ENCODE data around the gene STIM2.

Gene STIM2

DNA sequence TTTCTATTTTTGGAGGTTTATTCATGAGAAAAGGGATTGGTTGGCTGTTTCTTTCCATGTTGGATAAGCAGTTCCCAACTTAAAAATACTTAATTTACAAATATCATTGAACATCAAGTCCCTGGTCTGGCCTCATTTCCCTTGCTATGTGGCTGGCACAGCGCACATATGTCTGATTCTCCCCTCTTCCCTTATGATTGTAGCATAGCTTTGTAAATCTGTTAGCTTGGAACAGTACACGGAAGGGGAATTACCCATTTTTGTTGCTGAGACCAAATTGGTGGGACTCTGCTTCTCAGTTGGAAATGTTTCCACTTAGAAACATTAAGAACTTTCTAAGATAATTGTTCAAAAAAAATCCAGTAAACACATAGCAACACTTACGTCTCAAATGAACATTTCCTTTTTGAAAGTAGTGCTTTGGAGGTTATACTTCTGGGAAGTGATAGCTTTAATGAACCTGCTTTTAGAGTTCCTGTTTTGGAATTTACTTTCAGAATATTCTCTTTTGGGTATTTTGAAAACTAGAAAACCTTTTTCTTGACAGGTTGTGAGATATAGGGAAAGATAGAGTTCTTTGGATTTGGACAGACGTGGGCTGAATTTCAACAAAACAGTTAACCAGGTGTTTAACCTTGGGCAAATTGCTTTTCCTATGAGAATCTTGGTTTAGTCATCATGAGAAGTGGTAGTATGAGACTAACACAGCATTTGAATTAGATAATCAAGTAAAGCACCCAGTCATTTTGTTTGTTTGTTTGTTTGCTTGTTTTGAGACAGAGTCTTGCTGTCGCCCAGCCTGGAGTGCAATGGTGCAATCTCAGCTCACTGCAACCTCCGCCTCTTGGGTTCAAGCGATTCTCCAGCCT is 47.3 kb downstream of the STIM2 start:
- peak in 1 of 2 donors; percentile 6 for DNase-seq

DNA sequence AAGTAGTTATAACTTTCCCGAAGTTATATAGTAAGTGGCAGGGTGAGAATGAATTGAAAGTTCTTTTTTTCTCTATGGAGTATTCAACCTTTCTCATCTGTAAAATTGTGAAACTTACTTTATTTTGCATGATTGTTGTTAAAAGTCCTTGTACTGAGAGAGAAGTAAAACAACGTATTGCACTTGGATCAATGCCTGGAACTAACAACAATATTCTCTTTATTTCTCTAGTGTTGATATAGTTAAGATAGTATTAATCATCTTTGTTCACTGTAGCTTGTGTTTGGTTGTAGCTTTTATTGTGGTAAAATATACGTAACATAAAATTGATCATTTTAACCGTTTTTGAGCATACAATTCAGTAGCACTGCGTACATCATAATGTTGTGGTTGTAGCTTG is 48.7 kb downstream of the STIM2 start:
- DNase-seq = no peak

GRCh38 chr4:26911254-26911653 is 50.6 kb downstream of the STIM2 start:
- no peak for DNase-seq

DNA sequence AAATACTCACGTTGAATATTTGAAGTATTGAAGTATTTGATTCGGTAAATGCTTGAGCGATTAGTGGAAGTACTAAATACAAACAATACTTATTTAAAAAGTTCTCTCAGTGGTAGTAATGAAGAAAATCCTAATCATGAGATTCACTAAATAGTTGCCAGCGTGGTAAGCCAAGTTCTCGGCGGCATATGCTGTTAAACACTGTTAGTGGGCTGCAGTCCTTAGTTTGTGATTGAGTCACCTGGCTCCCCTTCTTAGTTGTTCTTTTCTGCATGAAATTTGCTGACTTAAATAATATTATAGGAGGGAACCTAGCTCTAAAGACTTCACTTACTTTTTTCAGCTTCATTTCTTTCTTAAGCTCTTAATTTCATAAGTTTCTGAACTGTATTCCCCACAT is 51.4 kb downstream of the STIM2 start:
- peak in 1 of 2 donors; percentile 5 for DNase-seq

DNA sequence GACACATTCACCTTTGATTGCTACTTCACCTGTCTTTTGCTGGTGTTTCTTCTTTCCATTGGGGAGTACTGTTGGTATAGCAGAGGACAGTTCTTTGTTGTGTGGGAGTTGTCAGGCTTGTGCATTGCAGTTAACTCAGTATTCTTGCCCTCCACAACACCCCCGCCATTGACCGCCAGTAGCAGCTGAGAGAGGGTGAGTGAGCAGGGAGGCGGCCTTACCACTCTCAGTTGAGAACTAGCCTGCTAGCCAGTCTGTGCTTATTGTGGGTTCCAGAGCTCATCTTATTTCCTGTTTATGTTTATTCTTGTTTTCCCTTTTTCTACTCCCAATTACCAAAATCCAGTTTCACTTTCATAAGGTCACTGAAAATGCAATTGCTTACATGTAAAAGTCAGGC is 52.2 kb downstream of the STIM2 start:
- no peak for DNase-seq

DNA sequence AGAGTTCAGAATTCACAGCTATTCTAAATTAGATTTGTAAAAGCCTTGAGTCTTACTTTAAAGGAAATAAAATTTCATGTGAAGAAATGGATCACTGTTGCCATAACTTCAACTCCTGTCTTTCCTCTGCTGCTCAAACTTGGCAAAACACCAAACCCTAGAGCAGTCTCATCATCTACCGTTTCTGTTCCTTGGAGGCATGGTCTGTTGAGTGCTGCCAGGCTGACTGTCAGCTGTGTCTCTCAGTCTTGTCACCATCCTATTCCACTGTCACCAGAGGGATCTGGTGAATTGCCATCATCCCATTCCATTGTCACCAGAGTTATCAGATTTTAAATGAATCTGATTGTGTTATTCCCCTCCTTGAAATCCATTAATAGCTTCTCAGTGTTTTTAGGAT is 55.6 kb downstream of the STIM2 start:
- no peak for DNase-seq

DNA sequence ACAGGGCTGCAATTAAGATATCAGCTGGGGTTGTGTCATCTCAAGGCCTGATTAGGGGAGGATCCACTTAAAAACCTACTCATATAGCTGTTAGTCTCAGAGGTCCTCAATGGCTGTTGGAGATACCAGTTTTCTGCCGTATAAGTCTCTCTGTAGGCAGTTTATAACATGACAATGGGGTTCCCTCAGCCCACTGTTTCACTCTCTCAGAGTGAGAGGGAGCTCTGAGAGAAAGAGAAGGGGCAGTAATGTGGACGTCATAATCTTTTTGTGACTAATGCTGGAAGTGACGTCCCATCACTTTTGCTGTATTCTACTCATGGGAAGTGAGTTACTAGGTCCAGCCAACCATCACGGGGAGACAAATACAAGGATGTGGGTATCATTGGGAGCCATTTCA is 70.3 kb downstream of the STIM2 start:
- DNase-seq = no peak

- DNase-seq = no peak
Measured at GRCh38 chr4:26931451-26931850, 70.8 kb downstream of the STIM2 start.

GRCh38 chr4:26931966-26932365 is 71.3 kb downstream of the STIM2 start:
- no peak for DNase-seq

GRCh38 chr4:26935397-26935796 is 74.8 kb downstream of the STIM2 start:
- no peak for DNase-seq

- DNase-seq = no peak
Measured at GRCh38 chr4:26936284-26937065, 75.8 kb downstream of the STIM2 start.

GRCh38 chr4:26937139-26937538 is 76.5 kb downstream of the STIM2 start:
- no peak for DNase-seq

- no peak for DNase-seq
Measured at GRCh38 chr4:26937567-26937966, 76.9 kb downstream of the STIM2 start.

- no peak for DNase-seq
Measured at GRCh38 chr4:26938516-26938915, 77.9 kb downstream of the STIM2 start.

GRCh38 chr4:26941951-26942350 is 81.3 kb downstream of the STIM2 start:
- no peak for DNase-seq

DNA sequence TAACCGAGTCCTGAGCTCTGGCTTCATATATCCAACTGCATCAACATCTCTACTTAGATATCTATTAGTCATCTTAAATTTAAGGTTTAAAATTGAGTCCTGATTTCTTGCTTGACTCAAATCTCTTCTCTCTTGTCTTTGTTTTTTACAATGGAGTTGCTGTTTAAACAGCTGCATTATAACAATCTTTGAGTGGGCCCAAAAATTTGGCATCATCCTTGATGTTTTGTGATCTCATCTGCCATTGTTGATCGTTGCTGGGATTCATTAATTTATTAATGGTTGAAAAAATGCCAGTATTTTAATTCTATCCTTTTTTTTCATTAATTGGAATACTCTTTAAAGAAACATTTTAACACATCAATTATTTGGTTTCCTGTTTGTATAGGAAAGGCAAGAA is 82.2 kb downstream of the STIM2 start:
- DNase-seq = no peak

DNA sequence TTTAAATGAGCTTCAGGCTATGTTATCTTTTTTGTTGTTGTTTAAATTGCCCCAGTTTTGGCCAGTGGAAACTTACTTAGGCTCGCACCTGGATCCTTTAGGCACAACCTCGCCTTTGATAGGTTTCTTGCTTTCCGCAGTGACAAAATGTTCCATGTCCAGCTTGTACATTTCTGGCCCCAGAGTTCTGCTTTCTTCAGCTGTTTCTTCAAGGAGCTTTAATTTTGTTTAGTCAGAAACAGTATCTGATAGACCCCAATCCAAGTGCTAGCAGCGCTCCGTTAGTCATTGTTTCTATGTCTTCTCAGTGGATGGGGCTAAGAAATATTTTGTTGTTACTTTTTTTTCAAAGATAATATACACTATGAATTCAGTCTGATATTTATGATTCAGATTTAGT is 82.8 kb downstream of the STIM2 start:
- DNase-seq = no peak

- DNase-seq = no peak
Measured at GRCh38 chr4:26945794-26946193, 85.2 kb downstream of the STIM2 start.

- no peak for DNase-seq
Measured at GRCh38 chr4:26947318-26947717, 86.7 kb downstream of the STIM2 start.

DNA sequence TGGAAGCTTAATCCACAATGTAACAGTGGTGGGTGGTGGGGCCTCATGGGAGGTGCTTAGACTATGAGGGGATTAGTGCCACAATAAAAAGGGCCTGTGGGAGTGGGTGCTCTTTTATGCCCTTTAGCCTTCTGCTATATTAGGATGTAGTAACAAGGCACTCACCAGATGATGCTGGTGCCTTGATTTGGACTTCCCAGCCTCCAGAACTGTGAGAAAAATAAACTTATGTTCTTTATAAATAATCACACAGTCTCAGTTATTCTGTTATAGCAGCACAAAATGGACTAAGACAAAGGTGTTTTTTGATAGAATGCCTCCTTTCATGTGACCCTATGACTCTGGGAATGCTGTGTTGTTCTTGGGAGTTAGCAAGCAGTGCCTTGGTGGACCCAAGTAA is 89.8 kb downstream of the STIM2 start:
- no peak for DNase-seq

DNA sequence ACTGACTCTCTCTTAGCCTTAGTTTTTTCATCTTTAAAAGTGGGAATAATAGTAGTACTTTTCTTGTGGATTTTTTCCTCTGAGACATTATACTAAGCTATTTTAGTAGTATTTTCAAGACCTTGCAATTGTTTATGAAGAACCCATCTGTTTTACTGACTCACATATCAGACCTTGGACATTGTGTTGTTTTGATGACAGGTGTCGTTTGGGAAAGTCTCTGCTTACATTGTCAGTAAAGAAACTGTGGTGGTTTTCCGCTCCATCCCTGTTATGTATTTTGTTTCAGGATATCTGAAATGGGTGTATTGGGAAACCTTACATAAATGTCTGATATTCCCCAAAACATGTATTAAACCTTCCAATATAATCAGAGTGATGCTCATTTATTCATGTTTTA is 92.2 kb downstream of the STIM2 start:
- DNase-seq = no peak

GRCh38 chr4:26953366-26953765 is 92.7 kb downstream of the STIM2 start:
- no peak for DNase-seq

DNA sequence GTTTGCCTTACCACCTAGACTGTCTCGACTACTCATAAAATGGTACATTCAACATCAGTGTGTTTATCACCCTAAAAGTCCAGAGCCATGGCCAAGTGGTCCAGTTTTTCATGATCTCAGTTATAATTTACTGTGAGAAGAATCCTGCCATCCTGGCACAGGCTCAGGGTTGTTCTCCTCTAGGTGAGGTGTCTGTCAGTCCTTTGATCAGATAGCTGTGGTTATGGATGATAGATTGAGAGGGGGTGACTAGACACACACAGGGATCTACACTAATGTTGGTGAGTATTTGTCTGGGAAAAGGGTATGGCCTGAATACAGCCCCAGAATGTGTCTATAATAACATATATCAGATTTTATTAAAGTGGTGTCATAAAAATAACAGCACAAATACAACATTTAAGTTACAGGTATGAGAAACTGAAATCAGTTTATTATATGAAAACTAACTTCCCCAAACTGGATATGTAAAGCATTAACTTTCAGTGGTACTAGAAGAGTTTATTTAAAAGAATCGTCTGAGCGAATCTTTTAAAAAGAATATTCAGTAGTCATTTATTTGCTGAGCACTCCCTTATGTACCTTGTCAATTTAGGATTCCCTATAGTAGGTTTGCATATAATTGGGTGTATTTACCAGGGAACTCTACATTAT is 93.3 kb downstream of the STIM2 start:
- DNase-seq = no peak

DNA sequence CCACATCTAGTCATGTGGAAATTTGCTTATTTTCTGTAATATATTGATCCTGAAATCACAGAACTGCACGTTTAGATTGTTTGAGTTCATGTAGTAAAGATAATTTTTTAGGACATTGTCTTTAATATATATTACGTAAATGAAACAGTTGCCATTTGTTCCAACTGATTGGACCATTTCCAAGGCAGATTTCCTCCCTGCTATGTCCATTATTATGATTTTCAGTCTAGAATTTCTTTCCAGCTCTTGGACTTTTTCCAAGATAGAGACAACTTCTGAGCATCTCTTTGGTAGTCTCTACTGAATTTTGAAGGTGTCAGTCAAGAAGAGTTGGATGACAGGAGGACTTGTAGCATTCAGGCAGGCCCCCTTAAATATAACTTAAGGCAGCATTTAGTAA is 94.6 kb downstream of the STIM2 start:
- DNase-seq = no peak

Data from hippocampal formation (tissue), 2 donors.